ENCODE measurements around the gene MLLT3. TPM values are rescaled to one million over a fixed set of nuclear protein-coding genes. Genes with fewer than 3 reads are reported as not detected.

The MLLT3 gene
- total RNA-seq: 37.8 and 38.7 TPM in 2 replicates

GRCh38 chr9:20622330-20623020 lies at the start of gene MLLT3:
Gene MLLT3 (minus strand): TSS chr9:20622499.

Other genes starting within 250 kb of the MLLT3 start
- gene FOCAD, start 61.8 kb upstream of the MLLT3 start, total RNA-seq: 85.1 and 109 TPM in 2 replicates

All from uterine smooth muscle cell (primary cell).